ENCODE data around the gene MYLIP.

MYLIP gene

GRCh38 chr6:16141514-16141913 lies 12.6 kb downstream of the MYLIP start:
- DNase-seq (ENCODE audit: low spot score) = no peak

GRCh38 chr6:16145038-16145437 lies 16.2 kb downstream of the MYLIP start:
- no peak for DNase-seq (ENCODE audit: low spot score)

- no peak for DNase-seq (ENCODE audit: low spot score)
These were observed 17.1 kb downstream of the MYLIP start for GRCh38 chr6:16146028-16146427.

DNA sequence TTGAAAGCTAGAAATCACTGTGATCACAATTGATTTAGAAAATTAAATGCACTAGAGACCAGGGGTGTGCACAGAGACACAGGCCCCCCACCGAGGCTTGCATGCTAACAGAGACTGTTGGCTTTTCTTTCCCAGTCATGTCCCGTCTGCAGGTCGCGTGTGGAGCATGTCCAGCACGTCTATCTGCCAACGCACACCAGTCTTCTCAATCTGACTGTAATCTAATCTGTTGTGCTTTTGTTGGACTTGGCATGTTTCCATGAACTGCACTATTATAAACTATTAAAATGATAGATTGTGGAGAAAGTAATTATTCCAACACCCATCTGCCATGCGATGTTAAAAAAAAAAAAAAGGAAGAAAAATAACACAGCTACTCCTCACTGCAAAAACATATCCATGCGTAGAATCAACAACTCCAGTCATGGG lies 17.7 kb downstream of the MYLIP start:
- DNase-seq (ENCODE audit: low spot score) = no peak

DNA sequence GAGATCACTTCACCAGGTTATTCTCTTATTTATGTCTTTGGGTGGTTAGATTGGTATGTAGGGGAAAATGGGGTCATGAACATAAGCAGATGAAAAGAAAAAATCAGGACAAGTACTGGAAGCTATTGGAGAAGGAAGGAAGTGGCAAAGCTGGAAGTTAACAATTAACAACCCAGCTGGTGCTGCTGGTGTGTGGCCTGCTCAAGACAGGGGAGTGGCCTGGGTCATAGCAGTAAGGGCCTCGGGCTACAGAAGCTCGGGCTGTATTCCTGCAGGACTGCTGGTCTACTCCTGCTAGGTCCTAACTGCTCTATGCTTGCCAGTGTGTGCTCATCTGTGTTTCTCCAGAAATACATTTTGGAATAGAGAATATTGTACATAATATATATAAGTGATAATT lies 19.6 kb downstream of the MYLIP start:
- DNase-seq (ENCODE audit: low spot score) = no peak

- DNase-seq (ENCODE audit: low spot score) = no peak
These were observed 20.4 kb downstream of the MYLIP start for GRCh38 chr6:16149305-16149704.

GRCh38 chr6:16150098-16150497 lies 21.2 kb downstream of the MYLIP start:
- no peak for DNase-seq (ENCODE audit: low spot score)

GRCh38 chr6:16153211-16153820 lies 24.4 kb downstream of the MYLIP start:
- no peak for DNase-seq (ENCODE audit: low spot score)

GRCh38 chr6:16154904-16155303 lies 26.0 kb downstream of the MYLIP start:
- no peak for DNase-seq (ENCODE audit: low spot score)

GRCh38 chr6:16157492-16157891 lies 28.6 kb downstream of the MYLIP start:
- DNase-seq (ENCODE audit: low spot score) = no peak

DNA sequence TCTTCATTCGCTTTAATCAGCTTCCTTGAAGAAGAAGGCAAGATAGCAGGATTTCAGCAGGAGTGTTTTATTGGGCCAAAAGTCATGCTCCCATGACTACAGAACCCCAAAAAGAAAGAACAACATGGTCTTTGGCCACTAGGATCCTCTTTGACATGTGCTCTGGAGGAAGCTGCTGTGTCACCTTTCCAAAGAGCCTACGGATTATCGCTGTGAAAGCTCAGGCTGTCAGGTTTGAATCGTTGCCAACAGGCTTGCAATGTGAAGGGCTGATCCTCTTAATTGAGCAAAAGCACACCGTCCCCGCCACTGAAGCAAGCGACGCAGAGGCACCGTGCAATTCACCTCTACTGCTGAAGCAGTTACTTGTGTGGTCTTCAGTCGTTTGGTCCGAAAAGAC lies 29.0 kb downstream of the MYLIP start:
- DNase-seq (ENCODE audit: low spot score) = peak; percentile 46

- no peak for DNase-seq (ENCODE audit: low spot score)
These were observed 30.2 kb downstream of the MYLIP start for GRCh38 chr6:16158943-16159557.

DNA sequence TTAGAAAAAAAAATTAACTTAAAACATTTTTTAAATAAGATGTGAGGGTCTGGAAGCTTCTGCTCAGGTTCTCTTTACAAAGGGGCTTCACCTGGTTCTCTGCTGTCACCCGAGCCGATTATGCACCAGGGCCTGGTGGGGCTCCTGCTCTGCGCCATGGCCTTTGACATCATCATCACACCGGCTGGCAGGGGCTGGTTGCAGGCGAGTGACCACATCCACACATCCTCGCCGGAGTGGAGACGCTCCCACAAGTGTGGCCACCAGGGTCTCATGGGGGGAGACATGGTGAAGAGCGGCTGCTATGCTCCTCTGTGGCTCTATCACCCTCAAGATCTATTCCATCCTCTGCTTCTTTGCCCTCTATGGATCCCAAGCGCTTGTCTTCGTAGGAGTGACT lies 31.9 kb downstream of the MYLIP start:
- no peak for DNase-seq (ENCODE audit: low spot score)

DNA sequence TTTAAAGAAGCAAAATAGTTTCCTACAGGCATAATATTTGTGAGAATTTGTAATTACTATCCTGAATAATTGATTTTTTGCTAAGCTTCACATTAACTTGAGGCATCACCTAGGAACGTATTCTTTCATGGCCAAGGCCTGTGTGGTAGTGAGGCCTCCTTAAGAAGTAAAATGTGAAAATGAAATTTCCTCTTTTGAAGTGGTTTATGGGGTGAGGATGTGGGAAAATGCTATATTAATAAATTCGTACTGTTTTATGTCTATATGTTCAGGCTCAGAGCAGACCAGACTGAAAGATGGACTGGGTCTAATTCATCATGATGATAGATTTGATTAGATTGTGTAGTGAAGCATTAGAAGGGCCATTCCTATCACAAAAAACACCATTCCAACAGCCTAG lies 33.1 kb downstream of the MYLIP start:
- no peak for DNase-seq (ENCODE audit: low spot score)

DNA sequence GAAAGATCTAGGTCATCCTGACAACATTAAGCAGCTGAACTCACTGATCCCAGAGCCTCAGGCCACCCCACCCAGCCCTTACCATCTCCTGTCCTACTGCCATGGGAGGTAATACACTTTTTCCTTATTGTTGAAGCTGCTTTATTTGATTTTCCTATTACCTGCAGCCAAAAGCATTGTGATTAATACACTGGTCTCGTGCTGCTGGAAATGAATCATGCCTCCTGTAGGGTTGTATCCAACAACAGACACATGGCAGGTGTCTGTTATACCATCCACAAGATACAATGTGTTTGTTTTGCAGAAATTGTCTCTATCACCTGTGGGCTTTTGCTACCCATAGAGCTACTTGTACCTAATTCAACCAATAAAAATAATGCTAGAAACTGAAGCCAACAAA lies 34.2 kb downstream of the MYLIP start:
- DNase-seq (ENCODE audit: low spot score) = no peak

DNA sequence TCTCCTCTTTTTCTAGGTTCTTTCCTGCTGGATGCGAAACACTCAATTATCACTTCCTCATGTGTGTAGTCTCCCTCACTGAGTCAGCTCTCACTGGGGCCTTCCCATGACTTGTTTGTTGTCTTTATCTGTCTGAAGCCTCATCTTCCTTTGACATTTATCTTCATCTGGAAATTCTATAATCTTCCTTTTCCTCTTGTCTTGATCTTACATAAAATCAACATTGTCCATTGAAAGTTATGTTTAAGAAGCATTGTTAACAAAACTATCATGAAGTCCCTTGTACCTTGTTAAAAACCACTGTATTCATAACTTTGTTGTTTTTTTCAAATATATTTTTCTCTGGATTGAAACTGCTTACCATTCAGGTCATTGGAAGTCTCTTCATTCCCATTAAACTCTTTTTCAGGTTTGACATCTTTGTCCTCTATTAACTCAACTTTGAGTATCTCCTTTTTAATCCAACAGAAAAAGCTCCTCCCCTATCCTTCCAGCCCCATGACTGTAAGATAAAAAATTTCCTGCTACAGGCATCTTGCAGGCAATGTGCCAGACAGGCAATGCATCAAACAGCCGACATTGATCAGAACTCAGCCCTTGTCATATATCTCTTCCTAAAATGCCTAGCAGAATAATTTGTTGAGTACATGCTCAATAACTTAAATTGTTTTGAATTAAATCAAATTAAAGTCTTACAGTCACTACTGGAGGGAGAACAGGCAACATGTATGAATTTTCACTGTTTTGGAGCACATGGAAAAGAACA lies 34.8 kb downstream of the MYLIP start:
- DNase-seq (ENCODE audit: low spot score) = no peak

DNA sequence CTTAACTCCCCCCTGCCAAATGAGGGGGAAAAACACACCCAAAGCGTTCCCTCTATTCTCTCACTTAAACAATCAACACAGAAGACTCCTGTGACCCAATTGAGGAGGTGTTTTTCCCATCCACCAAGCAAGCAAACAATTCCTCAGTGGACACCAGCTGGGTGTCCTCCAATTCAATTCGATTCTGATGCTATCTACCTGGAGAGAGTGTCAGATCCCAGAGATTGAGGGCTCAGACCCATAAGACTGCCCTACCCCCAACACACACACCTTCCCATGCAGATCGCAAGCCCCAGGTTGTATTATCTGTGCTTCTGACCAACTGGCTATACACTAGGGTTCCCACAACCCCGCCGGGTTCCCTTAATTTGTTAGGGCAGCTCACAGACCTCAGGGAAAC lies 36.8 kb downstream of the MYLIP start:
- no peak for DNase-seq (ENCODE audit: low spot score)

DNA sequence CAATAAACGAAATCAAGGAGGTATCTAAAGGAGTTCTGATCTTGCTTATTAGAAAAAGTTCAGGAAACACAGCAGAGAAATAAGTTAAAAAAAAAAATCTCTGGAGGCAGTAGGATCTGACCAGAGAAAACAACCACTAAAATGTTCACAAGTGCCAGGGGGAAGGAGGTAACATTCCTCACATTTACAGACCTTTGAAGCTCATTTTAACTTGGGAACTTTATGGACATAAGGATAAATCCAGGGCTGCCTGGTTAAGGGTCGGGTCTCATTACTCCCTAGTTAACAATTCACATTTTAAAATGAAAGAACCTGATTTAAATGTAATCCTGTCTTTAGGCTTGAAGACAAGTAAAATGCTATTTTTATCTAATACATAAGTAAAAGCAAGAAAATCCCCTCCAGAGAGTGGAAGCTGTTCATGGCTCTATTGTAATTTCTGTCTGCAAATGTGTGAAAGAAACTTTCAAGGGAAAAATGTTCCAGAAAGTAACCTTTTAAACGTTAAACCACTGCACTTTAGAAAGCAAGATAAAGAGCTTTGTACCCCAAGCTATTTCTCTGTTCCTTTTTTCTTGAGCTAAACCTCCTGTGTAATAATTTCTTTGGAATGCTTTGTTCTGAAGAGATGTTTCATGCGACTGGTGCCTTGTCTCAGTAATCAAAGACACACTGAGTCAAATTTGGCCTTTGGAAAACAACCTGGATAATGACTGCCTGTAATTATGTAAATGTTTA lies 38.2 kb downstream of the MYLIP start:
- no peak for DNase-seq (ENCODE audit: low spot score)

- no peak for DNase-seq (ENCODE audit: low spot score)
These were observed 39.2 kb downstream of the MYLIP start for GRCh38 chr6:16168121-16168520.

GRCh38 chr6:16168858-16169257 lies 40.0 kb downstream of the MYLIP start:
- DNase-seq (ENCODE audit: low spot score) = no peak

- DNase-seq (ENCODE audit: low spot score) = no peak
These were observed 42.5 kb downstream of the MYLIP start for GRCh38 chr6:16171400-16171799.

- DNase-seq (ENCODE audit: low spot score) = no peak
These were observed 44.5 kb downstream of the MYLIP start for GRCh38 chr6:16173167-16173940.

Measured in hematopoietic multipotent progenitor cell treated with erythropoietin and hydrocortisone succinate and interleukin-3 and kit ligand, for 17 days (in vitro differentiated cells).